ENCODE measurements around the gene PTCSC3.

PTCSC3 gene

GRCh38 chr14:36162267-36162666 is 14.3 kb downstream of the PTCSC3 start:
- Histone ChIP-seq H4K20me1 (ENCODE audit: control insufficient read depth, insufficient read depth, low read depth, low read length) (no peaks in the 10 kb centered on the region), H3K36me3 (ENCODE audit: control insufficient read depth, low read length) (no peaks in the 10 kb centered on the region), H3F3A (ENCODE audit: control insufficient read depth, insufficient read depth) (no peaks in the 10 kb centered on the region), H3K27me3 (ENCODE audit: control insufficient read depth, low read length) (no peaks in the 10 kb centered on the region), H3K27ac (ENCODE audit: low read depth, low read length) (no peak overlapping the region), H3K4me2 (ENCODE audit: low read length) (no peak overlapping the region), H3K79me2 (ENCODE audit: control insufficient read depth, low read length) (no peaks in the 10 kb centered on the region), H3K9me2 (replicated peaks; ENCODE audit: control insufficient read depth, low read length) (no peaks in the 10 kb centered on the region), H3K4me3 (ENCODE audit: low read length) (no peak overlapping the region), H3K4me1 (ENCODE audit: control insufficient read depth, low read length) (no peaks in the 10 kb centered on the region), H3K9me3 (ENCODE audit: control insufficient read depth, insufficient read depth, low read length) (no peaks in the 10 kb centered on the region)
- TF ChIP-seq CTCF (IDR thresholded peaks at IDR 0.05; ENCODE audit: low read depth, low read length, poor library complexity, severe bottlenecking) (no peak), EZH2phosphoT487 (IDR thresholded peaks at IDR 0.05; ENCODE audit: borderline replicate concordance, low read length) (no peak)

- H3K4me3 ChIP-seq (ENCODE audit: low read length) = no peak overlapping the region
- H3K9me3 ChIP-seq (ENCODE audit: control insufficient read depth, insufficient read depth, low read length) = no peaks in the 10 kb centered on the region
- no peaks in the 10 kb centered on the region for H3K4me1 ChIP-seq (ENCODE audit: control insufficient read depth, low read length)
- H3K9me2 ChIP-seq (replicated peaks; ENCODE audit: control insufficient read depth, low read length) = no peaks in the 10 kb centered on the region
- H3F3A ChIP-seq (ENCODE audit: control insufficient read depth, insufficient read depth) = no peaks in the 10 kb centered on the region
- no peak overlapping the region for H3K27ac ChIP-seq (ENCODE audit: low read depth, low read length)
- no peaks in the 10 kb centered on the region for H3K79me2 ChIP-seq (ENCODE audit: control insufficient read depth, low read length)
- H4K20me1 ChIP-seq (ENCODE audit: control insufficient read depth, insufficient read depth, low read depth, low read length) = no peaks in the 10 kb centered on the region
- H3K4me2 ChIP-seq (ENCODE audit: low read length) = no peak overlapping the region
- no peaks in the 10 kb centered on the region for H3K36me3 ChIP-seq (ENCODE audit: control insufficient read depth, low read length)
- TF ChIP-seq EZH2phosphoT487 (IDR thresholded peaks at IDR 0.05; ENCODE audit: borderline replicate concordance, low read length) (no peak), CTCF (IDR thresholded peaks at IDR 0.05; ENCODE audit: low read depth, low read length, poor library complexity, severe bottlenecking) (no peak)
- no peaks in the 10 kb centered on the region for H3K27me3 ChIP-seq (ENCODE audit: control insufficient read depth, low read length)
Observed at GRCh38 chr14:36161776-36162175, 14.7 kb downstream of the PTCSC3 start.

- Histone ChIP-seq H3F3A (ENCODE audit: control insufficient read depth, insufficient read depth) (no peaks in the 10 kb centered on the region), H4K20me1 (ENCODE audit: control insufficient read depth, insufficient read depth, low read depth, low read length) (no peaks in the 10 kb centered on the region)
- TF ChIP-seq CTCF (IDR thresholded peaks at IDR 0.05; ENCODE audit: low read depth, low read length, poor library complexity, severe bottlenecking) (no peak), EZH2phosphoT487 (IDR thresholded peaks at IDR 0.05; ENCODE audit: borderline replicate concordance, low read length) (no peak)
Observed at GRCh38 chr14:36151335-36151734, 25.2 kb downstream of the PTCSC3 start.

GRCh38 chr14:36134038-36134437 is 42.5 kb downstream of the PTCSC3 start:
- no peaks in the 10 kb centered on the region for H3K4me1 ChIP-seq (ENCODE audit: control insufficient read depth, low read length)
- no peak for TF ChIP-seq CTCF (IDR thresholded peaks at IDR 0.05; ENCODE audit: low read depth, low read length, poor library complexity, severe bottlenecking)
- no peak for TF ChIP-seq EZH2phosphoT487 (IDR thresholded peaks at IDR 0.05; ENCODE audit: borderline replicate concordance, low read length)
- H3K4me3 ChIP-seq (ENCODE audit: low read length) = no peak overlapping the region
- H4K20me1 ChIP-seq (ENCODE audit: control insufficient read depth, insufficient read depth, low read depth, low read length) = no peaks in the 10 kb centered on the region
- no peak overlapping the region for H3K27ac ChIP-seq (ENCODE audit: low read depth, low read length)
- H3K36me3 ChIP-seq (ENCODE audit: control insufficient read depth, low read length) = no peaks in the 10 kb centered on the region
- H3K27me3 ChIP-seq (ENCODE audit: control insufficient read depth, low read length) = no peaks in the 10 kb centered on the region
- no peak overlapping the region for H3K4me2 ChIP-seq (ENCODE audit: low read length)
- no peaks in the 10 kb centered on the region for H3K9me2 ChIP-seq (replicated peaks; ENCODE audit: control insufficient read depth, low read length)
- no peaks in the 10 kb centered on the region for H3K79me2 ChIP-seq (ENCODE audit: control insufficient read depth, low read length)
- H3K9me3 ChIP-seq (ENCODE audit: control insufficient read depth, insufficient read depth, low read length) = no peaks in the 10 kb centered on the region
- H3F3A ChIP-seq (ENCODE audit: control insufficient read depth, insufficient read depth) = no peaks in the 10 kb centered on the region

More at GRCh38 chr14:36151335-36151734, 25.2 kb downstream of the PTCSC3 start:
- Histone ChIP-seq H3K27ac (ENCODE audit: low read depth, low read length) (no peak overlapping the region), H3K4me3 (ENCODE audit: low read length) (no peak overlapping the region), H3K79me2 (ENCODE audit: control insufficient read depth, low read length) (no peaks in the 10 kb centered on the region), H3K4me2 (ENCODE audit: low read length) (no peak overlapping the region), H3K36me3 (ENCODE audit: control insufficient read depth, low read length) (no peaks in the 10 kb centered on the region), H3K4me1 (ENCODE audit: control insufficient read depth, low read length) (no peaks in the 10 kb centered on the region), H3K27me3 (ENCODE audit: control insufficient read depth, low read length) (no peaks in the 10 kb centered on the region), H3K9me3 (ENCODE audit: control insufficient read depth, insufficient read depth, low read length) (no peaks in the 10 kb centered on the region), H3K9me2 (replicated peaks; ENCODE audit: control insufficient read depth, low read length) (no peaks in the 10 kb centered on the region)

Measured in DOHH2 (cell line).